Adrenal gland (tissue), 12 donors: Measurements from ENCODE around the gene NBPF3. TPM values are rescaled to one million over a fixed set of nuclear protein-coding genes. Genes with fewer than 3 reads are reported as not detected.

Experiments used
- DNase-seq, 7 donors: peaks; one replicate each; pipeline ENCODE4 v3.0.0-alpha.2; 2019 to 2020
- H3K27ac ChIP-seq, 5 donors: fragments of 200-600 bp; sonication (generic) in 4 of 5; 1 replicate in 3 of 5; 2 replicates in 2 of 5; pipeline versions ENCODE4 v1.5.1 to v1.8.0; 2016 to 2020; ENCODE audit warnings: mild to moderate bottlenecking in 1 of 5
- H3K27me3 ChIP-seq: fragments of 200-600 bp; 2 replicates; pipeline ENCODE4 v1.8.0; 2021
- H3K36me3 ChIP-seq, 2 donors: fragments of 200-600 bp; replicated peaks in 1 of 2; 1 replicate in 1 of 2; 2 replicates in 1 of 2; pipeline versions ENCODE4 v1.5.1 to v1.8.0; 2018 to 2022
- H3K4me1 ChIP-seq, 2 donors: fragments of 200-600 bp; replicated peaks in 1 of 2; 1 replicate in 1 of 2; 2 replicates in 1 of 2; pipeline versions ENCODE4 v1.5.1 to v1.8.0; 2018 to 2021
- H3K4me3 ChIP-seq, 4 donors: fragments of 200-600 bp; sonication (generic) in 3 of 4; one replicate each; pipeline ENCODE4 v1.5.1; 2016 to 2018
- H3K9me3 ChIP-seq, 3 donors: fragments of 200-600 bp; sonication (generic) in 1 of 3; replicated peaks in 1 of 3; 1 replicate in 2 of 3; 2 replicates in 1 of 3; pipeline versions ENCODE4 v1.5.1 to v1.8.0; 2016 to 2021
- POLR2A ChIP-seq, 2 donors: fragments of 450-650 bp; IDR thresholded peaks; one replicate each; pipeline ENCODE4 v1.6.1; 2017; ENCODE audit warnings: antibody characterized with exemption in 2 of 2, mild to moderate bottlenecking in 2 of 2, moderate library complexity in 1 of 2
- WGBS, 4 donors: extraction: QIAGEN DNeasy Blood & Tissue Kit in 2 of 4; methylation state at CpG; one replicate each; pipeline versions ENCODE4 v1.1.5 to v1.1.7; 2013 to 2017; 5-methylcytosine and 5-hydroxymethylcytosine counted together
- intact Hi-C, 2 donors: fragments of 100-400 bp; cut with DNase I; formaldehyde crosslinking; loops; one replicate each; pipeline versions ENCODE4 v1.14.1 to v1.15.0; 2022 to 2023
- polyA plus RNA-seq, 3 donors: library from polyadenylated mRNA; stranded (reverse); fragments of 200-250 nt in 2 of 3; fragments of 350-450 nt in 1 of 3; fragmentation: Illumina TruSeq in 1 of 3; extraction: RNeasy Lipid Tissue Mini Kit (QIAGEN cat#74804) in 1 of 3; gene quantifications; one replicate each; pipeline ENCODE4 v1.2.3, GENCODE V29; 2013 to 2014
- total RNA-seq, 9 donors: library from RNA; depleted of rRNA in 4 of 9; stranded (reverse); fragments of >200 nt in 4 of 9; fragments of 120-200 nt in 1 of 9; fragmentation: NEBNext Ultra II Directional in 1 of 9; extraction: Animal tissue kit (Norgen Biotek cat#: 25700) in 1 of 9; gene quantifications; one replicate each; pipeline versions ENCODE4 v1.1.0 to v1.2.4, GENCODE V29; 2013 to 2023
- TF ChIP-seq, protein P1 (sequence below), 6 experiments: fragments of 450-650 bp in 4 of 6; fragments of 200-600 bp in 2 of 6; sonication (generic) in 1 of 6; IDR thresholded peaks; 1 replicate in 5 of 6; 2 replicates in 1 of 6; pipeline versions ENCODE4 v1.5.1 to v1.8.0; 2016 to 2021; ENCODE audit warnings: antibody characterized with exemption in 6 of 6, mild to moderate bottlenecking in 2 of 6, moderate library complexity in 1 of 6
- donor health status: healthy with polysubstance abuse.
- donor health status: Bipolar disorder and iron deficiency.
- donor health status: DM: yes; HTN: yes; CAD: no.
- donor health status: DM: no; HTN: no; CAD: no.
- donor health status: DM: no; HTN: no; CAD: no.
- donor health status: DM: yes; HTN: yes; CAD: no.

Gene NBPF3
- total and polyA plus RNA-seq, 12 donors, result 1.3 to 18.0 (median 12.5) TPM

DNA sequence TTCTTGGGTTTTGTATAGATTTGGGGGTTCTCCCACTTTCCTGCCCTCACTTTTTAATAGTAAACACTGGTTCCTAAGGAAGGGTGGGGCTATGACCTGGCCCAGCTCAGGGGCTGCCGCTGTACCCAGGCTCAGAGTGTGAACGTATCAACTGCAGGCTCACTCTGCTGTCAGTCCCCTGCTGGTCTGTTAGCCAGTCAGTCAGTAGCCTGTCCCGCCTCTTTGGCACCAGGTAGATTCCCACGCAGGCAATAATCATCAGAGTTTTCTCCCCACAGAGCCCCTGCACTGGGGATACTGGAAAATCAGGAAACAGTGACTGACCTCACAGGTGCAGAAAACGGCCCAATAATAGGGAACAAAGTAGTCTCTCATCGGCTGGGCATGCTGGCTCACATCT is 54.3 kb downstream of the NBPF3 start:
- Histone ChIP-seq H3K27ac (no peak overlapping the region), H3K27me3 (no peaks in the 10 kb centered on the region), H3K4me1 (no peaks in the 10 kb centered on the region), H3K4me3 (no peak overlapping the region), H3K9me3 (no peaks in the 10 kb centered on the region), H3K36me3 (no peaks in the 10 kb centered on the region)
- intact Hi-C loops, result loop anchor here (10.0 kb wide), 2 partner anchors 109 to 119 kb away; no protein-coding TSS in a partner anchor
- DNase-seq, result peak in 1 of 7 donors; percentile 36
- TF ChIP-seq, protein P1, sequence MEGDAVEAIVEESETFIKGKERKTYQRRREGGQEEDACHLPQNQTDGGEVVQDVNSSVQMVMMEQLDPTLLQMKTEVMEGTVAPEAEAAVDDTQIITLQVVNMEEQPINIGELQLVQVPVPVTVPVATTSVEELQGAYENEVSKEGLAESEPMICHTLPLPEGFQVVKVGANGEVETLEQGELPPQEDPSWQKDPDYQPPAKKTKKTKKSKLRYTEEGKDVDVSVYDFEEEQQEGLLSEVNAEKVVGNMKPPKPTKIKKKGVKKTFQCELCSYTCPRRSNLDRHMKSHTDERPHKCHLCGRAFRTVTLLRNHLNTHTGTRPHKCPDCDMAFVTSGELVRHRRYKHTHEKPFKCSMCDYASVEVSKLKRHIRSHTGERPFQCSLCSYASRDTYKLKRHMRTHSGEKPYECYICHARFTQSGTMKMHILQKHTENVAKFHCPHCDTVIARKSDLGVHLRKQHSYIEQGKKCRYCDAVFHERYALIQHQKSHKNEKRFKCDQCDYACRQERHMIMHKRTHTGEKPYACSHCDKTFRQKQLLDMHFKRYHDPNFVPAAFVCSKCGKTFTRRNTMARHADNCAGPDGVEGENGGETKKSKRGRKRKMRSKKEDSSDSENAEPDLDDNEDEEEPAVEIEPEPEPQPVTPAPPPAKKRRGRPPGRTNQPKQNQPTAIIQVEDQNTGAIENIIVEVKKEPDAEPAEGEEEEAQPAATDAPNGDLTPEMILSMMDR (IDR thresholded peaks at IDR 0.05), result no peak
- TF ChIP-seq POLR2A (IDR thresholded peaks at IDR 0.05), result no peak
- WGBS, 4 donors, result 75 to 88% (median 80%) methylated on average over 6 of the region's 6 CpGs

DNA sequence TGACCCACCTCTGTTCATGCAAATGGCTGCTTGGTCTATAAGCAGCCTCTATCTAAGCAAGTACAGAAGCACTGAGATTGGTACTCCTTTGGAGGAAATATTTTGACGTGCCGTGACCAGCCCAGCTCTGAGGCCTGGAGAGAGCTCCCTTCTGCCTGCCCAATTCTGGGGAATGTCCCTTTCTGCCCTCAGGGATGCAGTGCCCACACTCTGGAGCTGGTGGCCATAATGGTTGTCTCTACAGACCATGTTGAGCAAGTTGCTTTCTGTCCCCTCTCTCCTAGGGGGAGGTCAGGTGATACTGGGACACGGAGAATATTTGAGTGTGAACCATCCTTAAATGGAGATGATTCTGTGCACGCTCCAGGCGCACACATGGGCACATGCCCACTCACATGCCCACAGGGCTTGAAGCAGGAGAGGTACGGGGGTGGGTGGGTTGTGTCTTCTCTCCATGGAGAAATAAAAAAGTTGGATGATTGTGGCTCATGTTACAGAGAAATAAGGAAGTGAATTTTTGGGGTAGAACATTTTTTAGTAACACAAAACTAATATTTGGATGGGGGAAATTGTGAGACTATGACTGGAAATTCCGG is 55.4 kb downstream of the NBPF3 start:
- no peak overlapping the region for H3K27ac ChIP-seq
- H3K9me3 ChIP-seq, result no peaks in the 10 kb centered on the region
- no peak overlapping the region for H3K4me3 ChIP-seq
- intact Hi-C loops, result loop anchor here (10.0 kb wide), 2 partner anchors 111 to 121 kb away; no protein-coding TSS in a partner anchor
- no peaks in the 10 kb centered on the region for H3K36me3 ChIP-seq
- no peaks in the 10 kb centered on the region for H3K27me3 ChIP-seq
- DNase-seq, result peak in 2 of 7 donors; percentile 9 to 15
- no peaks in the 10 kb centered on the region for H3K4me1 ChIP-seq
- TF ChIP-seq, protein P1 (IDR thresholded peaks at IDR 0.05), result no peak
- no peak for TF ChIP-seq POLR2A (IDR thresholded peaks at IDR 0.05)
- WGBS, 4 donors, result 91 to 94% (median 93%) methylated on average over 5 to 7 of the region's 7 CpGs

DNA sequence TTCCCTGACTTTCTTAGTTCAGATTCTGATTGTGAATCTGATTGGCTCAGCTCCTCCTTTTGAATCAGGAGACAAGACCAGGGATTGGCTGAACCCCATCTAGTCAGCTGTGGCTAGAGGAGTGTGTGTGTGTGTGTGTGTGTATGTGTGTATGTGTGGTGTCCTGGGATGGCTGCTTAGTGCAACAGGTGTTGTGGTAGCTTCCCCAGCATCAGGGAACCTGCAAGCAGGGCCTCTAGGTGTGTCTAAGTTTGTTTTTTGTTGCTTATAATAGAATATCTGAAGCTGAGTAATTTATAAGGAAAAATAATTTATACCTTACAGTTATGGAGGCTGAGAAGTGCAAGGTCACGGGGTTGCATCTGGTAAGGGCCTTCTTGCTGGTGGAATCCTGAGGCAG is 56.1 kb downstream of the NBPF3 start:
- H3K27me3 ChIP-seq, result no peaks in the 10 kb centered on the region
- H3K9me3 ChIP-seq, result no peaks in the 10 kb centered on the region
- DNase-seq, result peak in 1 of 7 donors; percentile 2
- no peak for TF ChIP-seq POLR2A (IDR thresholded peaks at IDR 0.05)
- TF ChIP-seq, protein P1 (IDR thresholded peaks at IDR 0.05), result no peak
- H3K4me1 ChIP-seq, result no peaks in the 10 kb centered on the region
- intact Hi-C loops, result loop anchor here (10.0 kb wide), 2 partner anchors 111 to 121 kb away; no protein-coding TSS in a partner anchor
- WGBS, 4 donors, result 82 to 93% (median 90%) methylated on average over 1 of the region's 1 CpG
- no peak overlapping the region for H3K27ac ChIP-seq
- H3K36me3 ChIP-seq, result no peaks in the 10 kb centered on the region
- H3K4me3 ChIP-seq, result no peak overlapping the region

DNA sequence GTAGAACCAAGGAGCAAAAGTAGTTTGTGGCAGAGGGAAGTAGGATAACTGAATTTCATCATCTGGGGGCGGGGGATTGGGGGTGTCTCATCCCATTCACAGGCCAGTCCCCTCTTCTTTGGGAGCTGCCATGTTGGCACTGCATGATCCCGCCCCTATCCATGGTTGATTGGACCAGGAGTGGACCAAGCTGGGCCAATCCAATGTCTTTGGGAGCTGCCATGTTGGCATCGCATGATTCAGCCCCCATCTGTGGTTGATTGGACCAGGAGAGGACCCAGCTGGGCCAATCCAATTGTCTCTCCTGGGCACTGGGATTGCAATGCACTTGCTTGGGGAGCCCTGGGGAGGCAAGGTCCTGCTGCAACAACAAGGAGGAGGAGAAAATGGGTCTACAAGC is 56.9 kb downstream of the NBPF3 start:
- TF ChIP-seq POLR2A (IDR thresholded peaks at IDR 0.05), result no peak
- TF ChIP-seq, protein P1 (IDR thresholded peaks at IDR 0.05), result no peak
- DNase-seq, result peak in 2 of 7 donors; percentile 13 to 29
- Histone ChIP-seq H3K36me3 (no peaks in the 10 kb centered on the region), H3K4me3 (no peak overlapping the region), H3K4me1 (no peaks in the 10 kb centered on the region), H3K27me3 (no peaks in the 10 kb centered on the region), H3K27ac (no peak overlapping the region), H3K9me3 (no peaks in the 10 kb centered on the region)
- intact Hi-C loops, result loop anchor here (10.0 kb wide), 2 partner anchors 112 to 122 kb away; no protein-coding TSS in a partner anchor
- WGBS, 4 donors, result 78 to 94% (median 92%) methylated on average over 2 to 3 of the region's 3 CpGs
